ENCODE data around the gene EXOC2.
"Not testable (repeated sequence)": the region's sequence is repeated elsewhere in the genome, so short reads cannot be mapped to it uniquely, and the experiment has no call there.

DNA sequence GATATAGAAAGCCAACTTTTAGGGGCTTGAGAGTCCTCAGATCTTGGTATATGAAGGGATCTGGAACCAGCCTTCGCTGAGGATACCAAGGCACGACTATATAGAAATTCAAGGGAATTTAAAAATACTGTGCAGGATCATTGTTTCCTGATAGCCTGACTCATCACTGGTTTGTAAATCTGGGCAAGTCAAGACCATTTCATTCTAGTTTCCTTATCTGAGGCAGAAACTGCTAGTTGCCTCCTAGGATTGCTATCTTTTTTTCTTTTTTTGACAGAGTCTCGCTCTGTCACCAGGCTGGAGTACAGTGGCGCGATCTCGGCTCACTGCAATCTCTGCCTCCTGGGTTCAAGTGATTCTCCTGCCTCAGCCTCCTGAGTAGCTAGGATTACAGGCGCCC, 131.6 kb downstream of the EXOC2 start:
- TF ChIP-seq, protein P1, sequence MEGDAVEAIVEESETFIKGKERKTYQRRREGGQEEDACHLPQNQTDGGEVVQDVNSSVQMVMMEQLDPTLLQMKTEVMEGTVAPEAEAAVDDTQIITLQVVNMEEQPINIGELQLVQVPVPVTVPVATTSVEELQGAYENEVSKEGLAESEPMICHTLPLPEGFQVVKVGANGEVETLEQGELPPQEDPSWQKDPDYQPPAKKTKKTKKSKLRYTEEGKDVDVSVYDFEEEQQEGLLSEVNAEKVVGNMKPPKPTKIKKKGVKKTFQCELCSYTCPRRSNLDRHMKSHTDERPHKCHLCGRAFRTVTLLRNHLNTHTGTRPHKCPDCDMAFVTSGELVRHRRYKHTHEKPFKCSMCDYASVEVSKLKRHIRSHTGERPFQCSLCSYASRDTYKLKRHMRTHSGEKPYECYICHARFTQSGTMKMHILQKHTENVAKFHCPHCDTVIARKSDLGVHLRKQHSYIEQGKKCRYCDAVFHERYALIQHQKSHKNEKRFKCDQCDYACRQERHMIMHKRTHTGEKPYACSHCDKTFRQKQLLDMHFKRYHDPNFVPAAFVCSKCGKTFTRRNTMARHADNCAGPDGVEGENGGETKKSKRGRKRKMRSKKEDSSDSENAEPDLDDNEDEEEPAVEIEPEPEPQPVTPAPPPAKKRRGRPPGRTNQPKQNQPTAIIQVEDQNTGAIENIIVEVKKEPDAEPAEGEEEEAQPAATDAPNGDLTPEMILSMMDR (conservative IDR thresholded peaks at IDR 0.05; ENCODE audit: low read length): not testable (repeated sequence)
- not testable (repeated sequence) for TF ChIP-seq EZH2phosphoT487 (IDR thresholded peaks at IDR 0.05; ENCODE audit: borderline replicate concordance, low read depth, low read length)

All from OCI-LY7 (cell line).